HG02938 (cell line): ENCODE measurements around the gene NPC1L1.

Source experiments
- ATAC-seq: cut with Tn5 transposase; IDR thresholded peaks from one replicate; pipeline ENCODE4 v1.9.1; 2021; ENCODE audit warnings: mild to moderate bottlenecking, moderate library complexity; ENCODE audit not compliant: unreplicated experiment

NPC1L1 gene

GRCh38 chr7:44472843-44473242, 68.3 kb downstream of the NPC1L1 start:
- ATAC-seq: no peak

DNA sequence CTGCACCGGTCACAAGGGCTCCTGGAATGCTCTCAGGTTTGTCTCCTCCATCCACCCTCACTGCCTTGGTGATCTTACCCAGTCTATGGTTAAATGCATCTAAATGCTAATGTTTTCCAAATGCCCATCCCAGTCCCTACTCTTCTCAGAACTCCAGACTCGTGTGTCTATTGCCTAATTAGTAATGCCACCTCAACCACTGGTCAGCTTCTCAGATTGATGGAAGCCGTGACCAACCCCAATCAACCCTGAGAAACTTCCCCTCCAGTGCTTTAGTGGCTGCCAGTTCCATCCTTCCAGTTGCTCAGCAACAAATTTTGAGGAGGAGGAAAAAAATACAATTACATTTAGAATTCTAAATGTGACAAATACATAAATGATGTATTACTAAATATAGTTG, 69.3 kb downstream of the NPC1L1 start:
- ATAC-seq: no peak

DNA sequence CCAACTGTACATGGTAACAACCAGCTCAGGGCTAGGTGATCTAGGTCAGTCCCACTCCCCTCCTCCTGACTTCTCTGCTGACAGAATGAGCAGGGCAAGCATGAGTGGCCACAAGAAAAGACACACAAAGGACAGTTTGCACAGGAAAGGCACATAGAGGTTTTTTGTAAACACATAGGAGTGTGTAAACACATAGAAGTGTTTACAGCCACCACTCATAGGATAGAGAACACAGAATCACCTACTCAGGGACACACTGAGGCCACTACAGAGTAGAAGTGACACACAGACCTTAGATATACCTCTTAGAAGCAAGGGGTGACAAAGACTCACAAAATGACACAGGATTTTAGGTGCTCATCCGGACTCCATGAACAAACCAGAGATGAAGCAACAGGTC, 69.7 kb downstream of the NPC1L1 start:
- ATAC-seq: no peak

DNA sequence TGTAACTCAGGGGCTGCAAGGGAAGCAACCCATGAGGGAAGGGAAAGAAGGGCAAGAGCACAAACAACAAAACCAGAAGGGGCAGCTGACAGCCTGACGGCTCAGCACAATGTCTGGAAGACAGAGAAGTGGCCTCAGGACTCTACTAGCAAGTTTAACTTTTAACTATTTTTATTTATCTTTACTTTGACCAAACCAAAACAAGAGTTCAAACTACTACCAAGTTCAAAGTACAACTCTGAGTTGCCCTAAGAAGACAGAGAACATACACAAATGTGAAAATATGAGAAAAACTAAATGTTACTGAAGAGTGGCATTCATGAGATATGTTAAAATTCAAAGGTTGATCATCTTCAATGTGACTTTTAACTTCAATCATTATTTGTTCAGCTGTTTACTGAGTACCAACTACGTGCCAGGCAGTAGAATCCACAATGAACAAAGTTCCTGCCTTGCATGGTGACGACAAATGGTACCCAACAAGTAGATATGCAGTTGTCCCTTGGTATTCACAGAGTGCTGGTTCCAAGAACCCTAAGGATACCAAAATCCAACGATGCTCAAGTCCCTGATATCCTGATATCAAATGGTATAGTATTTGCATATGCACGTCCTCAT, 70.4 kb downstream of the NPC1L1 start:
- no peak for ATAC-seq

DNA sequence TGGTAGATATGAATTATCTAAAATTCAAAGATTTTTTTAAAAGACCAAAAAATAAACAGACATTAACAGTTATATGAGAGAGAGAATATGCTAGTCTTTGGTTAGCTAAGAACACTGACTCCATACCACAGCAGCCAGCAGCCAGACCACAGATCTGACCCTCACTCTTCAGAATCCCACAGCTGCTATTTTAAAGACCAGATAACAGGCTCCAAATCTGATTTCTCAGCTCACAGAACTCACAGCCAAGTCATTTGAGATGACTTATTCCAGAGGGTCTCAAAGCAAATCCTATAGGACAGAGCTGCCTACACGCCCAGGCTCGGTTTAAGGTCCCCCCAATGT, 71.0 kb downstream of the NPC1L1 start:
- ATAC-seq: no peak

GRCh38 chr7:44469461-44470134, 71.5 kb downstream of the NPC1L1 start:
- no peak for ATAC-seq

DNA sequence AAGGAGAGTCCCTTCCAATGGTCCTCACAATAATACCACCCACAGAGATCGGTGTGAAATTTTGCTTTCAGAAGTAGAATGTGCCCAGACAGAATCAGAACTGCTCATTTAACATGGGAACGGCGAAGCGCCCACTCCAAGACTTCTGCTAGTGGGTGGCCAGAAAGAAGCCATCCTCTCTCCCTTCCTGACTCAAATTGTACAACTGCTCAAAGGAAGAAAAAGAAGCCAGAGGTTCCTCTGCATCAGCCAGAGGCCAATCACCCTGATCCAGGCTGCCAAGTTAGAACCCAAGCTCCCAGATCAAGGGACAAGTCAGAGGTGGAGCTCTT, 73.9 kb downstream of the NPC1L1 start:
- ATAC-seq: no peak

GRCh38 chr7:44466300-44467216, 74.6 kb downstream of the NPC1L1 start:
- no peak for ATAC-seq

DNA sequence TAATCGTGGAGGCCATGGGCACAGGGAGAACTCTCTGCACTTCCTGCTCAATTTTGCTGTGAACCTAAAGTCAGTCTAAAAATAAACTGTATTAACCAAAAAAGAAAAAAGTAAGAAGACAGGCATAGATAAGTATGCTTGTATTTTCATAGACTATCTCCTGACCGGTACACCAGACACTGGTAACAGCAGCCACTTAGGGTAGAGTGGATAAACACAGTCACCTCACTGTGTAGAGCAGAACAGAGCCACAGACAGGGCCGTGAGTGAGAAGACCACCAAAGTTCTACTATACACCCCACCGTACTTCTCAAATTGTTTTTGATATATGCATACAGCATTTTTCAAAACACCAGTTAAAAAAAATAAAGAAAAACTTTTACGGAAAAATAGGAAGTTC, 75.6 kb downstream of the NPC1L1 start:
- ATAC-seq: no peak

DNA sequence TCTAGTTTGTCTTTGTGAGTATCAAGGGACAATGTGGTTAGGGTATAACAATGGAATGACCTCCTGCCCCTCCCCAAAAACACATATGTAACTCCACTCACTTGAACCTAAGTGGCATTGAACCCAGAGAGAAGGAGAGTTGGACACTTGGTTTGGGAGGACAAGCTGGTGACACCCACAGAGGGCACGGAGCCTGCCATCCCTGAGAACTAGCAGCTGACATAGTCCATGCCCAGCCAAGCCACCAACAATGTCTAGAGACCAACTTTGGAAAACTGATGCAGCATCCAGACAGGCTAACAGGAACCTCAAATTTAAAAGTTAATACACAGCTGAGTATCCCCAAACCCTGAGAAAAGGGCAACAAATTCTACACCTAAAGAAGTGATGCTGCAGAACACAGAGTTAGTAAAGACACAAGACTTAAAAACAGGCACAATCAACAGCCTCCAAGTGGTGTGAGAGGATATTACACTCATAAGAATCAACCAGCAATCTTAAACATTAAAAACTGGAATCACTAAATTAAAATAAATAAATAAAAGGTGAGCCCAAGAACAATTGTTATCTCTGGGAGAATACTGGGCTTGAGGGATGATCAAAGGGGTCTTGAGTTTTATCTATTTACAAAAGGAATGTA, 77.8 kb downstream of the NPC1L1 start:
- ATAC-seq: no peak
